ENCODE measurements around the gene ABCD4. TPM values are rescaled to one million over a fixed set of nuclear protein-coding genes. Genes with fewer than 3 reads are reported as not detected.

ABCD4 gene
- polyA plus RNA-seq, 1 experiment: 13.3 TPM

GRCh38 chr14:74293606-74294005 is 9.1 kb downstream of the ABCD4 start:
- ChIA-PET CTCF (interaction anchor here (0.7 to 3.2 kb wide), 2 partner anchors 19 to 181 kb away, joined by 3 to 13 read pairs; no protein-coding TSS in a partner anchor), POLR2A (no interaction called here)
- H3K4me3 ChIP-seq (ENCODE audit: low read depth, low read length): no peak overlapping the region
- no peak for DNase-seq (ENCODE audit: low read depth, low spot score)
- no peak for TF ChIP-seq CTCF (IDR thresholded peaks at IDR 0.05; ENCODE audit: low read depth, low read length)
- no peaks in the 10 kb centered on the region for H3K27me3 ChIP-seq (ENCODE audit: control insufficient read depth, insufficient read depth, low read length)
- no peaks in the 10 kb centered on the region for H3K9me3 ChIP-seq (ENCODE audit: control insufficient read depth, insufficient read depth, low read length)
- H3K27ac ChIP-seq (ENCODE audit: low read depth, low read length): no peak overlapping the region

GRCh38 chr14:74292061-74292460 is 10.7 kb downstream of the ABCD4 start:
- ChIA-PET POLR2A (interaction anchor here (0.6 kb wide), 1 partner anchor 40 kb away, joined by 3 read pairs; no protein-coding TSS in a partner anchor), CTCF (interaction anchor here (0.6 to 1.3 kb wide), 2 partner anchors 11 to 142 kb away, joined by 3 read pairs; partner anchors contain the start of gene ABCD4)
- Histone ChIP-seq H3K9me3 (ENCODE audit: control insufficient read depth, insufficient read depth, low read length) (no peaks in the 10 kb centered on the region), H3K27ac (ENCODE audit: low read depth, low read length) (no peak overlapping the region), H3K4me3 (ENCODE audit: low read depth, low read length) (no peak overlapping the region), H3K27me3 (ENCODE audit: control insufficient read depth, insufficient read depth, low read length) (no peaks in the 10 kb centered on the region)
- no peak for DNase-seq (ENCODE audit: low read depth, low spot score)
- no peak for TF ChIP-seq CTCF (IDR thresholded peaks at IDR 0.05; ENCODE audit: low read depth, low read length)

GRCh38 chr14:74290415-74290814 is 12.3 kb downstream of the ABCD4 start:
- H3K27ac ChIP-seq (ENCODE audit: low read depth, low read length): no peak overlapping the region
- ChIA-PET POLR2A (no interaction called here), CTCF (interaction anchor here (0.6 to 1.4 kb wide), 10 partner anchors 9 to 1245 kb away, joined by 3 to 9 read pairs (median 5); no protein-coding TSS in a partner anchor)
- no peaks in the 10 kb centered on the region for H3K27me3 ChIP-seq (ENCODE audit: control insufficient read depth, insufficient read depth, low read length)
- H3K9me3 ChIP-seq (ENCODE audit: control insufficient read depth, insufficient read depth, low read length): no peaks in the 10 kb centered on the region
- no peak overlapping the region for H3K4me3 ChIP-seq (ENCODE audit: low read depth, low read length)
- no peak for DNase-seq (ENCODE audit: low read depth, low spot score)
- TF ChIP-seq CTCF (IDR thresholded peaks at IDR 0.05; ENCODE audit: low read depth, low read length): peak; percentile 54

GRCh38 chr14:74289801-74290200 is 12.9 kb downstream of the ABCD4 start:
- Histone ChIP-seq H3K4me3 (ENCODE audit: low read depth, low read length) (no peak overlapping the region), H3K9me3 (ENCODE audit: control insufficient read depth, insufficient read depth, low read length) (no peaks in the 10 kb centered on the region), H3K27me3 (ENCODE audit: control insufficient read depth, insufficient read depth, low read length) (no peaks in the 10 kb centered on the region), H3K27ac (ENCODE audit: low read depth, low read length) (no peak overlapping the region)
- ChIA-PET POLR2A (no interaction called here), CTCF (no interaction called here)
- no peak for DNase-seq (ENCODE audit: low read depth, low spot score)
- no peak for TF ChIP-seq CTCF (IDR thresholded peaks at IDR 0.05; ENCODE audit: low read depth, low read length)

- POLR2A ChIA-PET: no interaction called here
- Histone ChIP-seq H3K27me3 (ENCODE audit: control insufficient read depth, insufficient read depth, low read length) (no peaks in the 10 kb centered on the region), H3K4me3 (ENCODE audit: low read depth, low read length) (no peak overlapping the region), H3K27ac (ENCODE audit: low read depth, low read length) (no peak overlapping the region), H3K9me3 (ENCODE audit: control insufficient read depth, insufficient read depth, low read length) (no peaks in the 10 kb centered on the region)
- no peak for DNase-seq (ENCODE audit: low read depth, low spot score)
- no peak for TF ChIP-seq CTCF (IDR thresholded peaks at IDR 0.05; ENCODE audit: low read depth, low read length)
- CTCF ChIA-PET: interaction anchor here (1.2 to 1.3 kb wide), 2 partner anchors 12 to 168 kb away, joined by 3 read pairs; no protein-coding TSS in a partner anchor
These were observed 16.0 kb downstream of the ABCD4 start for GRCh38 chr14:74286736-74287135.
